ENCODE measurements around the gene HAGHL. TPM values are rescaled to one million over a fixed set of nuclear protein-coding genes. Genes with fewer than 3 reads are reported as not detected.

Gene HAGHL
- total and polyA plus RNA-seq, 2 donors (not counting 3 experiments of a cell fraction or from before 2014, with no cell fraction given) = 6.3 to 6.8 TPM

DNA sequence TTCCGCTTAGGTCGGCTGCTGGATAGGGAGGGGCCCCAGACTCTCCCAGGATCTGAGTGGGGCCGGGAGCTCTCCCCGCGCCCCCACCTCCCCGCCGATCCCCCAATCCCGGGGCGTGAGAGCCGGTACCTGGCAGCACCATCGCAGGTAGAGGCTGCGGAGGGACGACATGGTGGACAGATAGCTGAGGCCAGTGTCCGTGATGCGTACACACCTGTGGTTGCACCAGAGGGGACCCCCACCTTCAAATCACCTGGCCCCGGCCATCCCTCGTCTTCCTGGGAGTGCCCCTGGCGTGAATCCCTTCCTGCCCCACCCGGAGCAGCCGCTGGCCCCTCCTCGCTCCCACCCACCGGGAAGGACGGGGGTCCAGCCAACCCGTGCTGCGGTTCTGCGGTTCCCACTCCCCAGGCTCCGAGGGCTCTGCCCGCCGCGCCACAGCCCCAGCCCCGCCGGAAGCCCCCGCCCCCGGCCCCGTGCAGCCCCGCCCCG, 32.0 kb upstream of the HAGHL start:
- dilution Hi-C loops (cut with MboI; ENCODE audit: extremely low pct_ligation_motif_present, low sequenced_read_pairs) = no loop called here
- no peaks in the 10 kb centered on the region for H3K4me1 ChIP-seq (ENCODE audit: control insufficient read depth, extremely low read depth, insufficient read depth, low read length)
- H3K79me2 ChIP-seq (ENCODE audit: control insufficient read depth, insufficient read depth, low read length) = no peaks in the 10 kb centered on the region
- no peaks in the 10 kb centered on the region for H3K9me3 ChIP-seq (replicated peaks; ENCODE audit: control insufficient read depth, insufficient read depth, low read length)
- CTCF ChIA-PET = interaction anchor here (0.9 kb wide), 1 partner anchor 8 kb away, joined by 3 read pairs; no protein-coding TSS in a partner anchor
- H3K36me3 ChIP-seq (ENCODE audit: control insufficient read depth in 2 of 2, extremely low read depth in 1 of 2, insufficient read depth in 2 of 2, low read length in 2 of 2) = no peaks in the 10 kb centered on the region
- no peak overlapping the region for H3K9ac ChIP-seq (replicated peaks; ENCODE audit: extremely low read depth, insufficient read depth, low read length)
- no peak overlapping the region for H3K4me2 ChIP-seq (ENCODE audit: insufficient read depth, low read length)
- no peak for TF ChIP-seq JUN (IDR thresholded peaks at IDR 0.05; ENCODE audit: borderline replicate concordance, insufficient read depth, insufficient read length, low read depth)
- peak; percentile 11 for TF ChIP-seq EZH2 (IDR thresholded peaks at IDR 0.05; ENCODE audit: borderline replicate concordance, low read depth, low read length, severe bottlenecking)
- no peak overlapping the region for H2AFZ ChIP-seq (ENCODE audit: low read depth, low read length)
- peaks cover 32 to 34% of the 10 kb centered on the region in 2 experiments for H3K27me3 ChIP-seq (ENCODE audit: control insufficient read depth in 2 of 2, insufficient read depth in 2 of 2, low read length in 2 of 2)
- no TSS peak for BruUV-seq (replicated peaks)
- DNase-seq (ENCODE audit: low read depth, low spot score) (no peak), FAIRE-seq (no peak)
- POLR2A ChIA-PET = no interaction called here
- no peak overlapping the region for H3K27ac ChIP-seq (ENCODE audit: insufficient read depth, low read depth, low read length)
- intact Hi-C loops (cut with micrococcal nuclease) = no loop called here
- no peaks in the 10 kb centered on the region for H4K20me1 ChIP-seq (replicated peaks; ENCODE audit: control insufficient read depth, extremely low read depth, insufficient read depth, low read length)
- H3K4me3 ChIP-seq (replicated peaks in 1 of 3; ENCODE audit: insufficient read depth in 1 of 3, low read depth in 1 of 3, low read length in 3 of 3) = no peak overlapping the region
- no peaks in the 10 kb centered on the region for H3K9me1 ChIP-seq (replicated peaks; ENCODE audit: control insufficient read depth, extremely low read depth, insufficient read depth, low read length)

DNA sequence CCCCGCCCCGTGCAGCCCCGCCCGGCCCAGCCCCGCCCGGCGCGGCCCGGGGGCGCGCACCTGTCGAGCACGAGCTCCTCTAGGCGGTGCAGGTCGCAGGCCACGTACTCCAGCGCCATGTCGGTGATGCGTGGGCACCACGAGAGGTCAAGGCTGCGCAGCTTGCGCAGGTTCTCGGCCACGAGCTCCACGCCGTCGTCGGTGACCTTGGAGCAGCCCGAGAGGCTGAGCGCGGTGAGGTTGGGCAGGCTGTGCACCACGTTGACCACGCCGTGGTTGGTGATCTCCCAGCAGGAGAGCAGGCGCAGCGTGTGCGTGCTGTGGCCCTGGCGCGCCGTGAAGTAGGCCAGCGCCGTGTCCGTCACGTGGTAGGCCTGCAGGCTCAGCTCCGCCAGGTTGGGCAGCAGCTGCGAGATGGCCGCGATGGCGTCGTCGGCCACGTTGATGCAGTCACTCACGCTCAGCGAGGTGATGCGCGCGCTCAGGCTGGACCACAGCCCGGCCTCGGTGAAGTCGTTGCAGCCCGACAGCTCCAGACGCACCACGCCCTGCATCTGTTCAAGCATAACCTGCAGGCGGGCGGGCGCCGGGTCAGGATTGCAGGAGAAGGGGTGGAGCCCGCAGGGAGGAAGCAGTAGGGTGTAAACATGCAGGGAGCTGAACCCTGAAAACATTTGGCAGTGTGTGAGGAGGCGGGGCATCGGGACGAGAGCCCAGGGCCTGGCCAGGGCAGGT, 31.4 kb upstream of the HAGHL start:
- no peaks in the 10 kb centered on the region for H4K20me1 ChIP-seq (replicated peaks; ENCODE audit: control insufficient read depth, extremely low read depth, insufficient read depth, low read length)
- H3K9ac ChIP-seq (replicated peaks; ENCODE audit: extremely low read depth, insufficient read depth, low read length) = no peak overlapping the region
- BruUV-seq (replicated peaks) = no TSS peak
- H3K36me3 ChIP-seq (ENCODE audit: control insufficient read depth in 2 of 2, extremely low read depth in 1 of 2, insufficient read depth in 2 of 2, low read length in 2 of 2) = no peaks in the 10 kb centered on the region
- no peak overlapping the region for H2AFZ ChIP-seq (ENCODE audit: low read depth, low read length)
- H3K27ac ChIP-seq (ENCODE audit: insufficient read depth, low read depth, low read length) = no peak overlapping the region
- no peak for TF ChIP-seq POLR2A (IDR thresholded peaks at IDR 0.05; ENCODE audit: low read depth, low read length)
- peak; percentile 84 for TF ChIP-seq EZH2 (IDR thresholded peaks at IDR 0.05; ENCODE audit: borderline replicate concordance, low read depth, low read length, severe bottlenecking)
- no peaks in the 10 kb centered on the region for H3K79me2 ChIP-seq (ENCODE audit: control insufficient read depth, insufficient read depth, low read length)
- H3K9me3 ChIP-seq (replicated peaks; ENCODE audit: control insufficient read depth, insufficient read depth, low read length) = no peaks in the 10 kb centered on the region
- H3K9me1 ChIP-seq (replicated peaks; ENCODE audit: control insufficient read depth, extremely low read depth, insufficient read depth, low read length) = no peaks in the 10 kb centered on the region
- peaks cover 32 to 39% of the 10 kb centered on the region in 2 experiments for H3K27me3 ChIP-seq (ENCODE audit: control insufficient read depth in 2 of 2, insufficient read depth in 2 of 2, low read length in 2 of 2)
- H3K4me2 ChIP-seq (ENCODE audit: insufficient read depth, low read length) = no peak overlapping the region
- DNase-seq (ENCODE audit: low read depth, low spot score) (no peak), FAIRE-seq (no peak)
- intact Hi-C loops (cut with micrococcal nuclease) (no loop called here), dilution Hi-C loops (cut with MboI; ENCODE audit: extremely low pct_ligation_motif_present, low sequenced_read_pairs) (no loop called here)
- ChIA-PET CTCF (interaction anchor here (0.9 kb wide), 1 partner anchor 8 kb away, joined by 3 read pairs; no protein-coding TSS in a partner anchor), POLR2A (no interaction called here)
- no peak overlapping the region for H3K4me3 ChIP-seq (replicated peaks in 1 of 3; ENCODE audit: insufficient read depth in 1 of 3, low read depth in 1 of 3, low read length in 3 of 3)
- no peaks in the 10 kb centered on the region for H3K4me1 ChIP-seq (ENCODE audit: control insufficient read depth, extremely low read depth, insufficient read depth, low read length)
